ENCODE results near the gene CLEC4E.
"Not testable (repeated sequence)": the region's sequence is repeated elsewhere in the genome, so short reads cannot be mapped to it uniquely, and the experiment has no call there.

The CLEC4E gene

GRCh38 chr12:8507596-8507995 is 33.1 kb downstream of the CLEC4E start:
- peaks cover 8% of the 10 kb centered on the region for H3K4me1 Mint-ChIP-seq
- H3K27ac Mint-ChIP-seq = no peak overlapping the region
- no peaks in the 10 kb centered on the region for H3K36me3 Mint-ChIP-seq
- DNase-seq (ENCODE audit: low spot score in 2 of 2) (no peak), ATAC-seq (no peak)
- H3K4me3 Mint-ChIP-seq = no peak overlapping the region
- no peaks in the 10 kb centered on the region for H3K9me3 Mint-ChIP-seq

DNA sequence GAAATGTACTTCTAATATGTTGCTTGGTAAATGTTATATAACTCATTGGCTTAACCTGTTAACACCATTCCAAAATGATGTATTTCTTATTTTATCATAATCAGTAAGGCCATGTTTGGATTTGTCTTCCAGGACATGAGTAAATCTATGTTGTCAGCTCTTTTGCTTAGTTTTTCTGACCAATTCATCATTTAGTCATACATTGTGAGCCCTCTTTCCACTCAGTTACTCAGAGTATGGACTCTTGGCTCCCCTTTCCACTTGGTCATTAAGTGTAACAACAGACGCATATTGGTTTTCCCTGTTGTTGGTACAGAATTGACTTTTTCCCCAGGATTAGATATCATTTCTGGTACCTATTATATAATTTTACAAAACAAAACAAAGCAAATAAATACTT is 36.4 kb downstream of the CLEC4E start:
- DNase-seq (ENCODE audit: low spot score in 2 of 2) = no peak
- H3K9me3 Mint-ChIP-seq = no peaks in the 10 kb centered on the region
- peaks cover 17% of the 10 kb centered on the region for H3K4me1 Mint-ChIP-seq
- no peak for ATAC-seq
- H3K27ac Mint-ChIP-seq = no peak overlapping the region
- H3K36me3 Mint-ChIP-seq = no peaks in the 10 kb centered on the region
- no peak overlapping the region for H3K4me3 Mint-ChIP-seq

- ATAC-seq = no peak
- Mint-ChIP-seq H3K36me3 (no peaks in the 10 kb centered on the region), H3K27ac (no peak overlapping the region), H3K4me3 (no peak overlapping the region), H3K4me1 (peaks cover 9% of the 10 kb centered on the region), H3K9me3 (no peaks in the 10 kb centered on the region)
- DNase-seq (ENCODE audit: low spot score in 2 of 2) = no peak
Measured at GRCh38 chr12:8501720-8502119, 39.0 kb downstream of the CLEC4E start.

- H3K4me3 Mint-ChIP-seq = no peak overlapping the region
- no peak for ATAC-seq
- no peaks in the 10 kb centered on the region for H3K36me3 Mint-ChIP-seq
- H3K9me3 Mint-ChIP-seq = no peaks in the 10 kb centered on the region
- H3K27ac Mint-ChIP-seq = no peak overlapping the region
- peaks cover 9% of the 10 kb centered on the region for H3K4me1 Mint-ChIP-seq
- no peak for DNase-seq (ENCODE audit: low spot score in 2 of 2)
Measured at GRCh38 chr12:8499616-8500015, 41.1 kb downstream of the CLEC4E start.

DNA sequence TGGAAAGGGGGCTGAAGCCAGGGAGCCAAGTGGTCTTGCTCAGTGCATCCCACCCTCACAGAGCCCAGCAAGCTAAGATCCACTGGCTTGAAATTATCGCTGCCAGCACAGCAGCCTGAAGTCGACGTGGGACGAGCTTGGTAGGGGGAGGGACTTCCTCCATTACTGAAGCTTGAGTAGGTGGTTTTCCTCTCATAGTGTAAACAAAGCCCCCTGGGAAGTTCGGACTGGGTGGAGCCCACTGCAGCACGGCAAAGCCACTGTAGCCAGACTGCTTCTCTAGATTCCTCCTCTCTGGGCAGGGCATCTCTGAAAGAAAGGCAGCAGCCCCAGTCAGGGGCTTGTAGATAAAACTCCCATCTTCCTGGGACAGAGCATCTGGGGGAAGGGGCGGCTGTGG is 44.6 kb downstream of the CLEC4E start:
- DNase-seq (ENCODE audit: low spot score in 2 of 2) = not testable (repeated sequence)

GRCh38 chr12:8495671-8496070 is 45.0 kb downstream of the CLEC4E start:
- H3K9me3 Mint-ChIP-seq; H3K4me3 Mint-ChIP-seq; H3K36me3 Mint-ChIP-seq; H3K27ac Mint-ChIP-seq; DNase-seq (ENCODE audit: low spot score in 2 of 2); ATAC-seq: not testable (repeated sequence)
- peaks cover 26% of the 10 kb centered on the region for H3K4me1 Mint-ChIP-seq

More for the DNA sequence above, 44.6 kb downstream of the CLEC4E start:
- H3K27ac Mint-ChIP-seq, ATAC-seq, H3K4me3 Mint-ChIP-seq, H3K9me3 Mint-ChIP-seq, H3K36me3 Mint-ChIP-seq: not testable (repeated sequence)
- peaks cover 26% of the 10 kb centered on the region for H3K4me1 Mint-ChIP-seq

GRCh38 chr12:8493084-8493483 is 47.6 kb downstream of the CLEC4E start:
- Mint-ChIP-seq H3K4me3 (peak overlapping the region; percentile 57), H3K4me1 (peaks cover 26% of the 10 kb centered on the region), H3K9me3 (no peaks in the 10 kb centered on the region), H3K27ac (peak overlapping the region; percentile 55), H3K36me3 (no peaks in the 10 kb centered on the region)
- DNase-seq (ENCODE audit: low spot score in 2 of 2) (peak in 1 of 2 donors; percentile 74), ATAC-seq (peak; percentile 99)

- peak; percentile 51 for ATAC-seq
- peak overlapping the region; percentile 57 for H3K4me3 Mint-ChIP-seq
Measured at GRCh38 chr12:8491646-8492530, 48.8 kb downstream of the CLEC4E start.

More at GRCh38 chr12:8491646-8492530, 48.8 kb downstream of the CLEC4E start:
- H3K9me3 Mint-ChIP-seq = no peaks in the 10 kb centered on the region
- peak overlapping the region; percentile 55 for H3K27ac Mint-ChIP-seq
- no peak for DNase-seq (ENCODE audit: low spot score in 2 of 2)
- H3K4me1 Mint-ChIP-seq = peaks cover 26% of the 10 kb centered on the region
- H3K36me3 Mint-ChIP-seq = no peaks in the 10 kb centered on the region

Measured in stimulated activated effector memory CD8-positive, alpha-beta T cell treated with anti-CD3 and anti-CD28 coated beads, Interleukin-12 subunit alpha, Interleukin-12 subunit beta, amount 100 ng/mL, for 72 hours (primary cell).